SW 1271 (cell line): ENCODE results near the gene TSPAN13.
A peak's percentile ranks its signal among the peaks of the same experiment; 100 is the strongest.
"Not testable (repeated sequence)": the region's sequence is repeated elsewhere in the genome, so short reads cannot be mapped to it uniquely, and the experiment has no call there.

Experiments
- DNase-seq, 2 experiments: peaks; one replicate each; lab custom pipeline; 2025; lab: John Stamatoyannopoulos, UW

Gene TSPAN13

DNA sequence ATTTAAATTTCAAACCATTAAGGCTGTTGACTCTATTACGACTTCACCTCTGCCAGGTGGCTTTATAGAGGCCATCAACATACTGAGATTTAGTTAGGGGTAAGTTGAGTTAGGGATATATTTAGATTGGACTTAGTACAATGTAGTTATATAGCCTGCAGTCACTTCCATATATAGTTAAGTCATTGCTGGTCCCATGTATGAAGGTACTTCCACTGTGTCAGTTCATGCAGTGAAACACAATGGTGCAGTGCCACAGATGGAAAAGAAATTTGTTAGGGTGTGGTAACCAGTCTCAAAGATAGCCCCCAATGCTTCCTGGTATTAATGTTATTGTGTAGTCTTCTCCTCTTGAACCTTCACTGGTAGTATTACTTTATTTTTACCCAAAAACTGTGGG, 12.6 kb upstream of the TSPAN13 start:
- no peak for DNase-seq

DNA sequence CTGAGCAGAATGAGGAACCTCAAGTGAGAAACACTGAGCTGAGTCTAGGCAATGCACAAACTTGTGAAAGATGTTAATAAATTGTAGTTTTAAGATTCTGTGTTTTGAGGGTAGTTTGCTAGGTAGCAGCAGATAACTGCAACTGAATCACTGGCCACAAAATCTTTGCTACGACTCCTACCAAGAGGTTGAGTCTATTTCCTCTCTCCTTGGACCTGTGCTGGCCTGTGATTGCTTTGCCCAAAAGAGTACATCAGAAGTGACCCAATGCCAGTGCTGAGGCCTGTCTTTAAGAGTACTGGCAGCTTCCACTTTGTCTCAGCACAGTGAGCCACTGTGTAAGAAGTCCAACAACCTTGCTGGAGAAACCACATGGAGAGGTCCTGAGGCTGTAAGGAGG, 11.9 kb upstream of the TSPAN13 start:
- DNase-seq = no peak

DNA sequence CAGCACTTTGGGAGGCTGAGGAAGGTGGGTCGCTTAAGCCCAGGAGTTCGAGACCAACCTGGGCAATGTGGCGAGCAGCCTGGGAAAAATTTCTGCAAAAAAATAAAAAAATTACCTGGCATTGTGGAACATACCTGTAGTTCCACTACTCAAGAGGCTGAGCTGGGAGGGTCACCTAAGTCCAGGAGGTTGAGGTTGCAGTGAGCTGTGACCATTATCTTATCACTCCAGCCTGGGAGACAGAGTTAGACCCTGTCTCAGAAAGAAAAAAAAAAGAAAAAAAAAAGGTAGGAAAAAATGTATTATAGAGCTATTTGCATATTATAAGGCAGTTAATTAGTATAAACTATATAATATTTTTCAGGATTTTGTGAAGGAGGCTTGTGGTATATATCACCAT, 11.0 kb upstream of the TSPAN13 start:
- no peak for DNase-seq

DNA sequence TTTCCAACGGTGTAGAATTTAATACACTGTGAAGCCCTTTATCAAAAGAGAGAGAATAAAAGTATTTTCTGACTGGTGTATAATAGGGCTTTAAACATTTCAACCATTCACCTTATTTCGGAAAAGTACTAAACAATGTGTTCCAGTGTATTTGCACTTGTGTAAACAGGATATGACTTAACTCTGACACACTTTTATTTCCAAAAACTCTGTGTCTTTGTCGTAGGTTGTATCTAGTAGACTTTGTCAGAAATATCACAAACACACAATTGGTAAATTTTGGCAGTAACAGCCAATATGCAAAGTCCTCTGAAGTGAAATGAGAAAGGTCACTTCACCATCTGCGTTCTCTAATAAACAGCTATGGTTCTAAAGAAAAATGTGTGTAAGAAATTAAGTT, 10.3 kb upstream of the TSPAN13 start:
- DNase-seq = peak in 1 of 2 experiments; percentile 39

DNA sequence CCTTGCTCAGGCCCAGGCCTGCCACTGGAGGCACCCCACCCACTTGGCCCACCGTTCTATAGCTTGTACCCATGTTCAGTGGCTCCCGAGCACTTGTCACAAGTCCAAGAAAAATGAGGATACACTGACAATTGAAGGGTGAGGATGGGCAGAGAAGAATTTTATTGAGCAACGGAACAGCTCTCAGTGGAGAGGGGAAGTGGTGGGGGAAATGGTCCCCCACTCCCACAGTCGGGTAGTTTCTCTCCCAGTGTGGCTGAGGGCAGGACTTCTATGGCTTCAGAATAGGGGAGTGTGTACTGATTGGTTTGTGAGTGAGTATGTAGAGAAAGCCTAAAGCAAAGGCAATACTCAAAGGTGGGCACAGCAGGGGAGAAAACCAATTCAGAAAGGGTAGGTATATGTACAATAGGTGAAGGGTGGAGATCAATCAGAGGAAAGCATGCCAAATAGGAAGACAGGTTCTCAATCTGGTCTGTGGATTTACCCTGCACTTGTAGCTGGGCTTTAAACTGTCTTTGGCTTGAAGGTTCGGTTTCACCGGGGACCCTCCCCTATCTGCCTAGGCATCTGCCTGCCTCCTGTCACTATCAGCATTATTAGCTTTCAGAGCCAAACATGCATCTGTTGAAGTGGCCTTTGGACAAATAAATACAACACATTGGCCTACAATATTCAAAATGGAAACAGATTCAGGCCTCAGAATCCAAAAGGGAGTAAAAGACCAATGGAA, 8.9 kb upstream of the TSPAN13 start:
- DNase-seq = no peak

DNA sequence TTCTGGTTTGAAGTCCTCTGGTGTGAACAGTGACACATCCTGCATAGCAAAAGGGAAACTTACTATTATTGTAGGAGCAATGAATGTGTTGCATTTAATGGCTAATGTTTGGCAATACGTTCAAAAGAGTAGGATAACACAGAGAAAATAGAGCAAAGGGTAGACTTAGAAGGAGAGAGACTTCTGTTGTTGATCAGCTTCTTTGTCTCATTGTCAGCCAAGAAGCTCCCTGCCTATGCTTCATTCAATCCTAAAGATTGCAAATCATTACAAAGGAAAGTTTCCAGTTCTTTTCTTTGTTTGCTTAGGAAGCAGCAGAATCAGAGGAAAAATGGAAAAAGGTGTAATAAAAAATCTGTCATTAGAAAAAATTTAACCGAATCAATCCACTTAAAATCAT, 7.9 kb upstream of the TSPAN13 start:
- no peak for DNase-seq

DNA sequence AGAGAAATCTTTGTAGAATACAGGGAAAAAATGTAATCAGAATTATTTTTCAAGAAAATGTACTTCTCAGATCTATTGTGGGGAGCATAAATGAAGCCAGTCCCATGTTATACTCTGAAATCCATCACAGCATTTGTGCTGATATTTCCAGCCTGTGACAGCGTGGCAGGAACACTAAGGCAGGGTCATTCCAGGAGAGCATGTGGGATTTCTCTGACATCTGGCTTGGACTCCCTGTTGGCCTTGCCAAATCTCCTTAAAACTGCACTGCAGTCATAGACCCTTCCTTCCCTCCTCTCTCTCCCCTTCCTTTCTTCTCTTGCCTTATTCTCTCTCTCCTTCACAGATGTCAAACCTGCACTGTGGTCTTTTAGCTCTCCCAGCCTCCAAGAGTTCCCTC, 6.5 kb upstream of the TSPAN13 start:
- no peak for DNase-seq

DNA sequence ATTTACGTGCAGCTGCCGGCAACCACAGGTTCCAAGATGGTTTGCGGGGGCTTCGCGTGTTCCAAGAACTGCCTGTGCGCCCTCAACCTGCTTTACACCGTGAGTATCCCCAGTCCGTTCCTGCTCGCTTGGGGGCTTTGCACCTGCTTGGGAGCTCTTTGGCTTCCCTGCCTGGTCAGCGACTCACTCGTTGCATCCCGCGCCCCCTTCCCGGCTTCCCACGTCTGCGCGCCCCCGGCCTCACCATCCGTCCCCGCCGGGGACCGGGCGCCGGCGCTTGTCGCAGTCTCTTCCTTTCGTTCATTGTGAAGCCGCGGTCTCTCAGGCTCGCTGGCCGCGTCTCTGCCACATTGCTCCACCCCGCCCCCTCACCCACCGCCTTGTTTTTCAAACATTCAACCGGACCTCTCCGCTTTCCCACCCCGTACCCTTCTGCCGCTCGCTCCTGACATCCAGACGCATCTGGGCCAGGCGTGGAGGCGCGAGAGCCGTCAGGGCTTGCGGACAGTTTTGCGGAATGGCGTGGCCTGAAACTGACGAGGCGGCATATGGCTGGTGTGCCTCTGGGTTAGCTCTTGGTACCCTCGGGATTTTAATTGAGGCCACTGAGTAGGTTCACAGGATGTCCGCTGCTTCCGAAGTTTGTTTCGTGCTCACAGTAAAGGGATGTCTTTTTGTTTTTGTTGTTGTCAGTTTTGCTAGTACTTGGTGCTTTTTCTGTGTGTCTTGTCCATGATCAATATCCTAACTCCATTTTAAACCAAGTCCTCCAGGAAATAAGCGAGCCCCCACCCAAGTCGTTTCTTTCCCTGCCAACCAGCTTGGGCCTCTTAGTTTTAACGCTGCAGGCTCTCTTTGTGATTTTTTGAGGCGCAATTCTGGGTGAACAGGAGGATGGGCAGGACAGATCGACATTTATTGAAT, 639 bp downstream of the TSPAN13 start:
- no peak for DNase-seq

DNA sequence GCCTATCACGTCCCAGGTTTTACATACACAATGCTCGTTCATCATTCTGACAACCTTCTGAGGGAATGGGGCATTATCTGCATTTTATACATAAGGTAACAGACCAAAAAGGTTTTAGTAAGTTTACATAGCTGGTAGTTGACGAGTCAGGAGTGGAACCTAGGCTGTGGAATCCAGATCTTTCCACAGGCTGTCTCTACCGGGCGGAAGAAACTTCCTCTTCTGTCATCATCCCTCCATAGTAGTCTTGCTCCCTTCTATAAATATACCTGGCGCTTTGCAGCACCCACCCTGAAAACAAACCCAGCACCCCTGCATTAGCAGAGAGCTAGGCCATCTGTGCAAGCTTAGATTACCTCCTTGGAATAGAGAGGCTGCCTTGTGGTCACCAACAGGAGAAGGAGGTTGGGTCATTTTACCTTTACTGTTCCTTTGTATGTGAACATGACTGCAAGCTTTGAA, 1.3 kb downstream of the TSPAN13 start:
- DNase-seq = no peak

DNA sequence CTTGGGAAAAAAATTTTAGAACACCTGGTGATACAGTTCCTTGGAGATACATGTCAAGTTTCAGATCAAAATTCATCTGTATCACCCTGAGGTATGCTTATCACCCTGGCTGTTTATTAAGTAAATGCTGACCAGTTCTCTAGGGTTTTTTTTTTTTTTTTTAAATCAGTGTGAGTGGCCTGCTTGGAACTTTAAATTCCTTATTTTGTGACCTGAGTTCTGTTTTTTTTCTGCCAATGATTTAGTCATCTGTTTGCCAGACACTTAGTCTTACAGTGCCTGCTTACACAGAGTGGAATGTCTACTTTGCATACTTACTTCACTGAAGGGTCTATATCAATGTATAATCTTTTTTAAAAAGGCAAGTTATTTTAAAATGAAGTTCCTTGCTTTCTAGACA, 1.8 kb downstream of the TSPAN13 start:
- no peak for DNase-seq

DNA sequence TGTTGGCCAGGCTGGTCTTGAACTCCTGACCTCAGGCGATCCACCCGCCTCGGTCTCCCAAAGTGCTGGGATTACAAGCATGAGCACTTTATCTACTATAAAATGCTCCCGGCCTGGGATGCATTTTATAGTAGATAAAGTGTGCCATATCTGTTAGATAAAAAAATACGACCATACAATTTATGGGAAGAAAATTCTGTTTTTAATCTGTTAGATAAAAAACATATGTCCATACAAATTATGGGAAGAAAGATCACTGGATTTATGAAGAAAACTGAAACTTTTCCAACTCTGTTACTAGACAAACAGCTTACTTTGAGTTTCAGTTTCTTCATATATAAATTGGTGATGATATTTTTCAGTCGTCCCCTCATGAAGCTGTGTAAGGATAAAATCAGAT, 4.5 kb downstream of the TSPAN13 start:
- DNase-seq = no peak

DNA sequence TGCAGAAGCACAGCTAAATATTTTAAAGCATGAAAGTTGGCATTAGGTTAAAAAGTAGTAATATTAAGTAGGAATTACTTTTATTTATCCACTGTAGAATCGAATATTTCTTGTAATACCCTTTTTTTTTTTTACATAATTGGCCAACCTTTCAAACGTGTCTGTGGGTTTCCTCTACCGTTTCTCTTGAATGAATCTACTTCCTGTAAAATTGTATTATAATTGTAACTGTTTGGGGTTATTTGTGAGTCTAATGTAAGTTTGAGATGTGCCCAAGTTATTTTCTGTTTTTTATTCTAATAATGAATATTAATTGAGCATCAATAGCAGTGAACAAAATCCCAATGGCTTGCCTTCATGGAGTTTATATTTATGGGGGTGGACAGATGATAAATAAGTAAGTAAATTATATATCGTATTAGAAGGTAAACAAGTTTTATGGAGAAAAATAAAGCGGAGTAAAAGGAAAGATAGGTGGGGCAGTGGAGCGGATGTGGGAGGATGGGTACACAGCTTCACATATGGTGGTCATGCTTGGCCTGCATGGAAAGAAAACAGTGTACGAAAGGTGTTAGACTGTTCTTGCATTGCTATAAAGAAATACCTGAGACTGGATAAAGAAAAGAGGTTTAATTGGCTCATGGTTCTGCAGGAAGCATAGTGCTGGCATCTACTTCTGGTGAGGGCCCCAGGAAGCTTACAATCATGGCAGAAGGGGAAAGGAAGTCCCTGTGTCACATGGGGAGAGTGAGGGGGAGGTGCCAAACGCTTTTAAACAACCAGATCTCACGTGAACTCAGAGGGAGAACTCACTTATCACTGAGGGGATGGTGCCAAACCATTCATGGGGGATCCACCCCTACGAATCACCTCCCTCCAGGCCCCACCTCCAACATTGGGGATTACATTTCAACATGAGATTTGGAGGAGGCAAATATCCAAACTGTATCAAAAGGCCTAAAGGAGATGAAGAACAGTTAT, 5.4 kb downstream of the TSPAN13 start:
- no peak for DNase-seq

DNA sequence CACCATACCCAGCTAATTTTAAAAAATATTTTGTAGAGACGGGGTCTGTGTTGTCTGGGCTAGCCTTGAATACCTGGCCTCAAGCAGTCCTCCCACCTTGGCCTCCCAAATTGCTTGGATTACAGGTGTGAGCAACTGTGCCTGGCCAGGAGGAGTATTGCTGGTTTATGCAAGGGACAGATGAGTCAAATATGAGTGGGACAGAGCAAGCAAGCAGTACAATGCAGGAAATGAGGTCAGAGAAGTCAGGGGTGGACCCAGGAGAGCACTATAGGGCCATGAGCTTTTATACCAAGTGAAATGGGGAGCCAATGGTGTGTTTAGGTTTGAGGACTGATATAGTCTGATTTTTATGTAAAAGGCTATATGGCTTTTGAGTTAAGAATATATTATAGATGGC, 6.3 kb downstream of the TSPAN13 start:
- no peak for DNase-seq

DNA sequence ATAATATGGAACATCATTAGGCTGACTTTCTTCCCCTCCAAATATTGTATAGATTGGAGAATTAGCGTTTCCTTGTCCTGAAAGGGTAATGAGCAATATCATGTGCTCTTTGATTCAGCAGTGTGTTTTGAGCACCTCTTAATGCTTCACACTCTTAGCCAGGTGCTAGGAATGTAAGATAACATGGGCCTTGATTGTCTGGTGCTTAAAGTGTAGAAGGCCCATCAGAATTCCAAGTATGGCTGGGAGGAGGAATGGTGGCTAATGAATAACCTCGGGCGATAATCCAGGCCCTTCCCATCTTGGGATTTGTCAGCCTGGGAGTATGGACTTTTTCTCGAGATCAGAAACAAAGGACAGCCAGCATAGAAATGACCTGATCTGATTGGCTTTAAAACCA, 8.6 kb downstream of the TSPAN13 start:
- DNase-seq = no peak

DNA sequence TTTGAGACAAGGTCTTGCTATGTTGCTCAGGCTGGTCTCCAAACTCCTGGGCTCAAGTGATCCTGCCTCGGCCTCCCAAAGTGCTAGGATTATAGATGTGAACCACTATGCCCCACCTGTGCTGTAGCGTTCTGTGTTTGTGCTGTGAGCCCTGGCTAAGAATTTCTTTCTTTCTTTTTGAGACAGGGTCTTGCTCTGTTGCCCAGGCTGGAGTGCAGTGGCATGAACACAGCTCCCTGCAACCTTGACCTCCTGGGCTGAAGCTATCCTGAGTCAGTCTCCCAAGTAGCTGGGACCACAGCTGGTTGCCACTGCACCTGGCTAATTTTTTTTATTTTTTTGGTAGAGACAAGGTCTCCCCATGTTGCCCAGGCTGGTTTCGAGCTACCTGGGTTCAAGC, 11.4 kb downstream of the TSPAN13 start:
- DNase-seq = no peak

DNA sequence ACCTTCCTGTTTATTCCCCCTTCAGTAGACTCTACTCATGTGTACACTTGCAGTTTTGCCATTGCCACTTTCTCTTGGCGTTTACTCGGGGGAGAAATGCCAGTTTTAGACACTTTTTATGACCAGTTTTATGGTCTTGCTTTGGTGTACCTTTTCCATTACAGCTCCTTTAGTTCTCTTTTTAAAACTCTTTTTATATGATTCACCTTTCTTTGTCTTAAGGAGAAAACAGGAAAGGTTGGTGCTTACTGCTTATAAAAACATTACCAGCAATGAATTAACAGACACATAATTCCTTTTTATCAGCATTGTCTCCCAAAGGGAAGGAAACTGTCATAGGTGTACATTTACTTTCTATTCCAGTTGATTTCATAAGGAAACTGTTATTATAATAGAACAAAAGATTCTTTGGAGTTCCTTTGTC, 11.9 kb downstream of the TSPAN13 start:
- DNase-seq = no peak

DNA sequence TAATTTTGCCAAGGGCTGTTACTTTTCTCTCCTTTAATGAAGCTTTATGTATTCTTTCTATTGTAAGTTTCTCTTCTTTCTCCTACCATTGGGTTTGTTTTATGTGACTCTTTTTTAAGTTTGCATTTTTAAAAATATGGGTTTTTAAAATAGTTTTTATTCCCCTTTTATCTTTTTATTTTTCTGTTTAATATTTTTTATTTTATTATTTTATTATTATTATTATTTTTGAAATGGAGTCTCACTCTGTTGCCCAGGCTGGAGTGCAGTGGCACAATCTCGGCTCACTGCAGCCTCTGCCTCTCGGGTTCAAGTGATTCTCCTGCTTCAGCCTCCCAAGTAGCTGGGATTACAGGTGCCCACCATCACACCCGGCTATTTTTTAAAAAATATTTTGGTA, 16.4 kb downstream of the TSPAN13 start:
- not testable (repeated sequence) for DNase-seq

DNA sequence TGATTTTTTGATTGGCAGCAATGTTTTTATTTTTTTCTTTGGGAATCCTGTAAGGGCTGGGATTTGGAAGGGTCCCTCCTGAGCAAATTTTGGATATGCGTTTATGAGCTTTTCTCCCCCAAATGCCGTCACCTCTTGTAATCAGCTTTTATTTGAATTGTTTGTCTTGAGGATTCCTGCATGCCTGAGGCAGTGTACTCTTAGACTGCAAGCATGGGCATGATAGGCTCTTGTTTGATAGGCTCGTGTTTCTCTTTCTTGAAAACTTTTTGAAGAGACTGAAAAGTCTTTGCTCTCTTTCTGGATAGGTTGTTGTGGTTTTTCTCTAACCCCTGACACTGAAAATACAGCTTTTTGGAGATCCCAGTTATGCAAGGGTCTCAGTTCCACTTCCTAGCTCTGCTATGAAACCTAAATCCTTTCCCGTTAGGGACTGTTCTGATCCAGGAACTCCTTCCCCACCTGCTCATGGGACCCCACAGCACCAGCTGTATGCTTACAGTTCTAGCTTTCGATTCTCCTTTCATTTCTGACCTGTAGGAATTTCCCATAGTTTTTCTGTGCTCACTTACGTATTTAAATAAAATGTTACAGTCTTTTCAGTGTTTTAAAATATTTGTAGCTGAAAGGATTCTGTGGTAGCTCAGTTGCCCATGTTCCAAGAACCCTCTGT, 17.2 kb downstream of the TSPAN13 start:
- no peak for DNase-seq

DNA sequence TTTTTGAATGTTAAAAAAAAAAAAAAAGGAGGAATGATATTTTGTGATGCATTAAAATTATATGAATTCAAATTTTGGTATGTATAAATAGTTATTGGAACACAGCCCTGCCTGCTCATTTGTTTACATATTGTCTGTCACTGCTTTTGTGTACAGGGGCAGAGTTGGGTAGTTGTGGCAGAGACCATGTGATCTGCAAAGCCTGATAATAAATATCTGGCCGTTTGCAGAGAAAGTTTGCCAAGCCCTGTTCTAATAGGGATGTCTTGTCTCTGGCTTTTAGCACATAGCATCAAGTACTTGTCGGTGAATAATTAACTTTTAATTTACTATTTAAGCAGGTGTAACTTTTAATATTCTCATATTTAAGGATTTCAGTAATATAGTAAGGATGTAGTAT, 19.8 kb downstream of the TSPAN13 start:
- no peak for DNase-seq

DNA sequence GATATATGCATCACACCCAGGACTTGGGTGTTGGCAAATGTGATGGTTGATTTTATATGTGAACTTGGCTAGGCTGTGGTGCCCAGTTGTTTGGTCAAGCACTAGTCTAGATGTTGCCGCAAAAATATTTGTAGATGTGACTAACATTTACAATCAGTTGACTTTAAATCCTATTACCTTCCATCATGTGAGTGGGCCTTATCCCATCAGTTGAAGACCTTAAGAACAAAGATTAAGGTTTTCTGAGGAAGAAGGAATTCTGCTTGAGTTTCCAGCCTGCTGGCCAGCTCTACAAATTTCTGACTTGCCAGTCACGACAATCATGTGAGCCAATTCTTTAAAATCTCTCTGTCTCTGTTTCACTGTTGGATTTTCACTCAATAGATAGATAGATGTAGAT, 20.3 kb downstream of the TSPAN13 start:
- no peak for DNase-seq

DNA sequence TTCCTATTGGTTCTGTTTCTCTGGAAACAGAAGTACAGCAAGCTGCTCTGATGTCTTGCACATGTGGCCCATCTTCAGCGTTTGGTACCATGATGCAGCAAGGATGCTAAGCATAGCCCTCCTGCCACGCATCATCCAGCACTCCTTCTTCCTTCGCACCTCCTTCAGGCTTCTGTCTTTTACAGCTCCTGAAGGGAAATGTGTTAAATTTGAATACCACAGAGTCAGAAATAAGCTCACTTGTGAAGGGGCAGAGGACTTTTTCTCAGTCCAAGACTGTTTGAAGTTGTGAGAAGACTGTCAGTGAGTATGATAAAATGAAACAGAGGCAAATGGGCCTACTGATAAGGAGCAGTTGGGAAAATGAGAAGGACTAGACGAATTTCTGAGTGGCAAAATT, 20.7 kb downstream of the TSPAN13 start:
- no peak for DNase-seq

DNA sequence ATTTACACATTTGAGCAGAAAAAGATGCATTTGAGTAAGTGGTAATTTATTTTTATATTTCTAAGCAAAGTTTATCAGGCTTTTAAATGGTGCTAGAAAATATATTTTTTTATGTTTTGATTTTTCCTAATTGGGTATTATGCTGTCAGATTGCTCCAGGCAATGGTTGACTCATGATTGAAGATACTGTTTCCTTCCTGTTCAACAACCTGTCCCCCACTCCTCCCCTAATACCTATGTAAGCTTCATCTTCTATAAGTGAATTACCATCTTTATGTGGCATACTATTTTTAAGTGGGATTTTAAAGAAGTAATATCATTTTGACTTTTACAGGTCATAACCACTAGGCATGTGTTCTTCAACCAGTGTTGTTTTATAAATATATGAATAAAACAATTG, 21.4 kb downstream of the TSPAN13 start:
- no peak for DNase-seq
